Kidney epithelial cell (primary cell): Measurements from ENCODE around the gene TMEM44. TPM values are rescaled to one million over a fixed set of nuclear protein-coding genes. Genes with fewer than 3 reads are reported as not detected.
"Not testable (repeated sequence)": the region's sequence is repeated elsewhere in the genome, so short reads cannot be mapped to it uniquely, and the experiment has no call there.

Experiments
- DNase-seq: peaks from one replicate; pipeline ENCODE4 v3.0.0-alpha.2; 2010; ENCODE audit warnings: low read depth
- H3K27me3 ChIP-seq: 2 replicates; pipeline ENCODE4 v1.6.0; 2011; ENCODE audit warnings: low read length; ENCODE audit not compliant: control insufficient read depth, insufficient read depth
- H3K36me3 ChIP-seq: 2 replicates; pipeline ENCODE4 v1.5.1; 2011; ENCODE audit warnings: low read length; ENCODE audit not compliant: control insufficient read depth, insufficient read depth
- H3K4me3 ChIP-seq: 2 replicates; pipeline ENCODE4 v1.5.1; 2011; ENCODE audit warnings: low read depth, mild to moderate bottlenecking, control low read depth, low read length
- total RNA-seq: library from RNA; depleted of rRNA; stranded (reverse); fragments of >200 nt; gene quantifications from 2 replicates; pipeline ENCODE4 v1.2.3, GENCODE V29; 2015
- TF ChIP-seq, protein P1 (sequence below): IDR thresholded peaks from 2 replicates; pipeline ENCODE4 v1.5.1; 2011; ENCODE audit warnings: mild to moderate bottlenecking, moderate library complexity, low read length, control low read depth, inconsistent platforms; ENCODE audit not compliant: insufficient read depth, poor library complexity, severe bottlenecking

The TMEM44 gene
- total RNA-seq, 1 donor from 2014 or later: 16.2 TPM

DNA sequence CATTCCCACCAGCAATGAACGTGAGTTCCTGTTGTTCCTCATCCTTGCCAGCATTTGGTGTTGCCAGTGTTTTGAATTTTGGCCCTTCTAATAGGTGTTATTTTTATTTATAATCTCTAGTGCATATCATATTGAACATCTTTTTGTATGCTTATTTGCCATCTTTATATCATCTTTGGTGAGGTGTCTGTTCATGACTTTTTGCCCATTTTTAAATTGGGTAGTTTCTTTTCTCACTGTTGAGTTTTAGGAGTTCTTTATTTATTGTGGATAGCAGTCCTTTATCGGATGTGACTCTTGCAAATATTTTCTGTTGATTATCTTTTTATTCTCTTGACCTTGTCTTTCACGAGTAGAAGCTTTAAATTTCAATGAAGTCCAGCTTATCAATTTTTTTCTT, 86.2 kb downstream of the TMEM44 start:
- TF ChIP-seq, protein P1, sequence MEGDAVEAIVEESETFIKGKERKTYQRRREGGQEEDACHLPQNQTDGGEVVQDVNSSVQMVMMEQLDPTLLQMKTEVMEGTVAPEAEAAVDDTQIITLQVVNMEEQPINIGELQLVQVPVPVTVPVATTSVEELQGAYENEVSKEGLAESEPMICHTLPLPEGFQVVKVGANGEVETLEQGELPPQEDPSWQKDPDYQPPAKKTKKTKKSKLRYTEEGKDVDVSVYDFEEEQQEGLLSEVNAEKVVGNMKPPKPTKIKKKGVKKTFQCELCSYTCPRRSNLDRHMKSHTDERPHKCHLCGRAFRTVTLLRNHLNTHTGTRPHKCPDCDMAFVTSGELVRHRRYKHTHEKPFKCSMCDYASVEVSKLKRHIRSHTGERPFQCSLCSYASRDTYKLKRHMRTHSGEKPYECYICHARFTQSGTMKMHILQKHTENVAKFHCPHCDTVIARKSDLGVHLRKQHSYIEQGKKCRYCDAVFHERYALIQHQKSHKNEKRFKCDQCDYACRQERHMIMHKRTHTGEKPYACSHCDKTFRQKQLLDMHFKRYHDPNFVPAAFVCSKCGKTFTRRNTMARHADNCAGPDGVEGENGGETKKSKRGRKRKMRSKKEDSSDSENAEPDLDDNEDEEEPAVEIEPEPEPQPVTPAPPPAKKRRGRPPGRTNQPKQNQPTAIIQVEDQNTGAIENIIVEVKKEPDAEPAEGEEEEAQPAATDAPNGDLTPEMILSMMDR: no peak
- H3K36me3 ChIP-seq: no peaks in the 10 kb centered on the region
- no peak for DNase-seq
- H3K27me3 ChIP-seq: no peaks in the 10 kb centered on the region
- no peak overlapping the region for H3K4me3 ChIP-seq

DNA sequence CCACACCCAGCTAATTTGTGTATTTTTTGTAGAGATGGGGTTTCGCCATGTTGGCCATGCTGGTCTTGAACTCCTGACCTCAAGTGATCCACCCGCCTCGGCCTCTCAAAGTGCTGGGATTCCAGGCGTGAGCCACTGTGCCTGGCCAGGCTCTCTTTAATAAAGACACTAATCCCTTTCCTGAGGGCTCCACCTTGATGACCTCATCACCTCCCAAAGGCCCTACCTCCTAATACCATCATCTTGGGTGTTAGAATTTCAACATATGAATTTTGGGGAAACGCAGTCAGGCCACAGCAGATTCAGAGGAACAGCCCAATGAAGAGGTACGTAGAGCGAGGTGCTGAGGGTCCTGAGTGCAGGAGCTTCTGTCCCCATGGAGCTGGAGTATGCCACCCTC, 87.7 kb downstream of the TMEM44 start:
- H3K4me3 ChIP-seq, H3K27me3 ChIP-seq, H3K36me3 ChIP-seq, DNase-seq: not testable (repeated sequence)

DNA sequence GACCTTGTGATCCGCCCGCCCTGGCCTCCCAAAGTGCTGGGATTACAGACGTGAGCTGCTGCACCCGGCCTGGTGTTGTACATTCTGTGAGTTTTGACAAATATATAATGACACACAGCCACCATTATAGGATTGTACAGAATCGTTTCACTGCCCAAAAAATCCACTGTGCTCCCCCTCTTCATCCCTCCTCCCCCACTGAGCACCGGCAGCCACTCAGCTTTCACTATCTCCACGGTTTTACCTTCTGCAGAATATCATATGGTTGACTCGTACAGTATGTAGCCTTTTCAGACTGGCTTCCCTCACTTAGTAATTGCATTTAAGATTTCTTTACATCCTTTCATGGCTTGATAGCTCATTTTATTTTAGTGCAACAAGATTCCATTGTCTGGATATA, 89.7 kb downstream of the TMEM44 start:
- DNase-seq: no peak
- Histone ChIP-seq H3K36me3 (no peaks in the 10 kb centered on the region), H3K27me3 (no peaks in the 10 kb centered on the region), H3K4me3 (no peak overlapping the region)
- TF ChIP-seq, protein P1: no peak

DNA sequence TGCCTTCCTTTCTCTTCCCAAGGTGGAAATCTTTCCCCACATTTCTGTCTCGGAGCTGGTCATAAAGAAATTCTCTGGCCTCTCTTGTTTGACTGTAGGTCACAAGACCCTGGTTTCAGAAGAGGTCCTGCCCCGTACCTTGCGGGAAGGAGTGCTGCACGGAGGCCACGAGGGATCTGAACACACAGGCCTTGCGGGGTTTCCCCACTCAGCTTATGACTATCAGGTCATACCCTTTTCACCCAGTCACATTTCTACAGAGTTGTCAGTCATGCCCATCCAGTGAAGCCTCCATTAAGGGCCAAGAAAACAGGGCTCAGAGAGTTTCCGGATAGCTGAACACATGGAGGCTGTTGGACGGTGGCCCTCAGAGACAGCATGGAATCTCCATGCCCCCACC, 91.7 kb downstream of the TMEM44 start:
- Histone ChIP-seq H3K4me3 (no peak overlapping the region), H3K27me3 (no peaks in the 10 kb centered on the region), H3K36me3 (no peaks in the 10 kb centered on the region)
- DNase-seq: no peak
- TF ChIP-seq, protein P1: no peak

DNA sequence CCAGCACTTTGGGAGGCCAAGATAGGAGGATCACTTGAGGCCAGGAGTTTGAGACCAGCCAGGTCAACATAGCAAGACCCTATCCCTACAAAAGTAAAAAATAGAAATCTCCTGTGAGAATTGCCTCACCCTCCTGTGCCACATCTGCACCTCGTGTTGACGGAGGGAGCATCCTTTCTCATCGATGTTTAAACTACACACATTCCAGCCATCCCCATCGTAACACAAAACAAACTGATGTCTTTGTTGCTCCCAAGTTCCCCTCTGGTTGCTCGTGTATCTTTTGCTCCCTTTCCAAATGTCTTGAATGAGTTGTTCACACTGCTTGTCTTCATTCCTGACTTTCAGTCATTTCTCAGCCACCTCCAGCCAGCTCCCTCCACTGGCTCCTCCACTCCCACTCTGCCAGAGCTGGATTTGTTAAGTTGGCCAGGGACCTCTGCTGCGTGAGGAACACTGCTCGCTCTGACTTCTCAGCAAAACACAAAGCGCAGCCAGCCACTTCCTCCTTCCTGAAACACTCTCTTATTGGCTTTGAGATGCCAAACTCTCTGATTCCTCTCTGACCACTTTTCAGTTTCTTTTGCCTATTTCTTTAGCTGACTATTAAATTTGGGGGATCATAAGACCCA, 92.8 kb downstream of the TMEM44 start:
- Histone ChIP-seq H3K36me3 (no peaks in the 10 kb centered on the region), H3K27me3 (no peaks in the 10 kb centered on the region), H3K4me3 (no peak overlapping the region)
- TF ChIP-seq, protein P1: no peak
- DNase-seq: no peak

DNA sequence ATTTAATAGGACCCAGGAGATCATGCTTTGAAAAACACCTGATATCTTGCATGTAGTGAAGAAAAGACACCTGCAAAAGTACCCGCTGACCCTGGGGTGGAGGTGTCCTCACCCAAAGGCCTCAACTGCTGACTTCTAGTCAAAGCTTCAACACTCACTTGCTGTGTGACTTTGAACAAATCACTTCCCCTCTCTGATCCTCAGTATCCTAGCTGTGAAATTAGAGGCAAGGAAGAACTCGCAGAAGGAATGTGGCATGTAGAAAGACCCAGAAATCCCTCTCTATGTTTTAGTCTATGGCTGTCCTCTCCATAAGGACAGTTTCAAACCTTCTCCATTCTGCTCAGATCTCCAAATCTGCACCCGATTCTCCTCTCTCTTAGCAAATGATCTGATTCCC, 93.7 kb downstream of the TMEM44 start:
- Histone ChIP-seq H3K36me3 (no peaks in the 10 kb centered on the region), H3K4me3 (no peak overlapping the region), H3K27me3 (no peaks in the 10 kb centered on the region)
- no peak for DNase-seq
- TF ChIP-seq, protein P1: no peak
